GM12801 (cell line): ENCODE measurements around the gene ABLIM1.

Experiments used
- CTCF ChIP-seq: IDR thresholded peaks from one replicate; pipeline ENCODE4 v1.5.1; 2011; ENCODE audit warnings: control low read depth; ENCODE audit not compliant: insufficient read length; ENCODE audit errors: extremely low read depth

ABLIM1 gene

GRCh38 chr10:114548662-114549061, 109.4 kb downstream of the ABLIM1 start:
- TF ChIP-seq CTCF, result no peak

GRCh38 chr10:114547514-114547913, 110.6 kb downstream of the ABLIM1 start:
- no peak for TF ChIP-seq CTCF

GRCh38 chr10:114547056-114547455, 111.0 kb downstream of the ABLIM1 start:
- TF ChIP-seq CTCF, result no peak

- no peak for TF ChIP-seq CTCF
Observed at GRCh38 chr10:114545819-114546218, 112.3 kb downstream of the ABLIM1 start.

GRCh38 chr10:114545071-114545470, 113.0 kb downstream of the ABLIM1 start:
- no peak for TF ChIP-seq CTCF

GRCh38 chr10:114544045-114544659, 113.9 kb downstream of the ABLIM1 start:
- no peak for TF ChIP-seq CTCF

- TF ChIP-seq CTCF, result no peak
Observed at GRCh38 chr10:114543456-114543855, 114.6 kb downstream of the ABLIM1 start.
